Non-pigmented ciliary epithelial cell (primary cell): ENCODE measurements around the gene SPATA25.
"Not testable (repeated sequence)": the region's sequence is repeated elsewhere in the genome, so short reads cannot be mapped to it uniquely, and the experiment has no call there.

ENCODE experiments used
- DNase-seq: peaks from one replicate; pipeline ENCODE4 v3.0.0-alpha.2; 2010; ENCODE audit warnings: low read depth

The SPATA25 gene

DNA sequence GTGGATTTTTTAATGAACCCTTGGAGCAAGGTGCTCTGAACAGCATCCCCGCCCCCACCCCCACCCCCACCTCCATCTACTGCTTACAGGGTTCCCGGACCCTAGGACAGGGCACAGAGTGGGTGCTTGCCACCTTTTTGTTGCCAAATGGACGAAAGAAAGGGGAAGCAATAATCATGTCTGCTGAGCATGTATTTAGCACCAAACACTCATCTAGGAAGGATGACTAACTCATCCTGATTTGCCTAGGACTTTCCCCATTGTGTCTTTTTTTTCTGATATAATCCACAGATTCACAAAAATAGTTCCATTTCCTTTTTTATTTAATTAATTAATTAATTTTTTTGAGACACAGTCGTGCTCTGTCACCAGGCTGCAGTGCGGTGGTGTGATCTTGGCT lies 25.7 kb upstream of the SPATA25 start:
- no peak for DNase-seq

DNA sequence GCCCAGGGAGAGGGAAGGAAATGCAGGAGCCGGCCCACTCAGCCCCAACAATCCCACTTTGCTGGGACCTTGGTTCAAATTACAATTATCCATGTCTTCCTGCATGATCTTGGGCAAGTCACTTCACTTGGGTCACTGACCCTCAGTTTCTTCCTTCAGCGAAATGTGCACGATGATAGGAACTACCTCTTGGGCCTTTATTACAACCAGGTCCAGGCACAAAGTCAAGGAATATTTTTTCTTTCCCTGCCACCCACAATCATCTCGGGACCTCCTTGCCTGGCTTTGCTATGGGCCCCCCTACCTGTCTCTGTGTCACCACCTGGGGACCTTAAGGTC lies 24.9 kb upstream of the SPATA25 start:
- no peak for DNase-seq

DNA sequence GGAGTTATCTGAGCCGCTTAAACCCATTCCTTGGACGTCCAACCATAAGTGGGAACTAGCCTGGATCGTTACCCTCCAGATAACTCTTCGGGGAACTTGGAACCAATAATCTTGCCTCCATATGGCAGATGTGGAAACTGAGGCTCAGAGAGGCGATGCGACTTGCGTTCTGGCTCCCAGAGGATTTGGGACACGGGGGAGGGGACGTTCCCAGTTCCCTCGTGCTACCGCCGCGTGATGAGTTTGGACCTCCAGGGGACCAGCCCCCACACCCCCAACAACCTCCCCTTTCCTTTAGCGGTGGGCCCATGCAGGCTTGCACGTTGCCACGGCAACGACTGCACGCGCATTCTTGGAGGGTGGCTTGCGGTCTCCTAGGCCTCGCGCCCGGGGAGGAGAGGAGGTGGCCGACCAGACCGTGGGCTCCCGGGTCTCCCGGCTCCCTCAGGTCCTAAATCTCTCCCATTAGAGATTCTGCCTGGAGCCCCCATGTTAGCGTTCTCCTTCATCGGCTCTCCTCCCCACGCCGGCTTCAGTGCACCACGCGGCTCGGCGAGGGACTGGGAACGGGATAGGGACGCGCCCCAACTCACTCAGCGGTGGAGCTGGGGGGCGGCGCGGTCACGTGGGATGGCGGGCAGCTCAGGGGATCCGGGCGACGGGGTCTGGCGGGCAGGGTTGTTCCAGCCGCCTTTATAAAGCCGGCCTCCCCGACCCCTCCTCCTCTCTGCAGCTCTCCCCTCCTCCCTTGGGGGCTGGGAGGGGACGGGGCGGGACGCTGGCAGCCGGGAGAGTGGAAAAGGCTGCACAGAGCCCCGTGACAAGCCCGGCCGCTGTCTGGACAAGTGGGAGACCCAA lies 24.3 kb upstream of the SPATA25 start, which contains the start of gene PLTP:
Gene PLTP (minus strand): TSS at position 670 of the 858 bp plus-strand sequence. CDS start 703 bp downstream, outside the sequence.
- no peak for DNase-seq

DNA sequence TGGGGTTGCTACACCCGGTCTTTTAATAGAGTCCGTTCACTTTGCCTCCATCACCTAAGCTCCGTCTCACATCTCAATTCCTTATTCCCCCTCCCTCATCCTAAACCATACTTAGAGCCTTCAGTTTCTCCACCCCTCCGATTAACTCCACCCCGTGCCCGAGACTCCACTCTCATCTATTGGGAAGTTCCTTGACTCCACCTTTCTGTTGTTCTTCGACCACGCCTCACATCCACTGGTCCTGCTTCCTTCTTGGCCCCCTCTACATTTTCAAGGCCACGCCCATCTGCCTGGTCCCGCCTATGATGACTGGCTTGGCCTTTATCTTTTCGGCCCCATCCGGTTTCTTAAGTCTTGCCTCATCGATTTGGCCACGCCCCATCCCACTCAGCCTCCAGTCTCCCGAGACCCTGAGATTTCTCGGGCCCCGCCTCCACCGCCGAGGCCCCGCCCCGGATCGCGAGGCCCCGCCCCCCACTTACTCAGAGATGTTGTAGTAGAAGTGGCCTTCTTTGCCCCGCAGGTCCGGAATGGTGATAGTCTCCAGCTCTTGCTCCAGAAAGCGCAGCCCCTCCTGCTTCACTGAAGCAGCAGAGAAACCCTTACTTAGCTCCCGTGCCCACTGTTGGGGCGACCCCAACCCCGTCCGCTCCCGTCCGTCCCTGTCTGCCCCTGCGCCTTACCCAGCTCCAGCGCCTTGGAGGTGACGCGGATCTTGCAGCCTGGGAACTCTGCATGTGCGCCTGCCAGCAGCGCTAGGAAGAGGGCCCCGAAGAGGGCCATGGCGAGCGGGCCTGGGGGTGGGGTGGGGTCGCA lies 23.5 kb upstream of the SPATA25 start:
- peak; percentile 100 for DNase-seq

DNA sequence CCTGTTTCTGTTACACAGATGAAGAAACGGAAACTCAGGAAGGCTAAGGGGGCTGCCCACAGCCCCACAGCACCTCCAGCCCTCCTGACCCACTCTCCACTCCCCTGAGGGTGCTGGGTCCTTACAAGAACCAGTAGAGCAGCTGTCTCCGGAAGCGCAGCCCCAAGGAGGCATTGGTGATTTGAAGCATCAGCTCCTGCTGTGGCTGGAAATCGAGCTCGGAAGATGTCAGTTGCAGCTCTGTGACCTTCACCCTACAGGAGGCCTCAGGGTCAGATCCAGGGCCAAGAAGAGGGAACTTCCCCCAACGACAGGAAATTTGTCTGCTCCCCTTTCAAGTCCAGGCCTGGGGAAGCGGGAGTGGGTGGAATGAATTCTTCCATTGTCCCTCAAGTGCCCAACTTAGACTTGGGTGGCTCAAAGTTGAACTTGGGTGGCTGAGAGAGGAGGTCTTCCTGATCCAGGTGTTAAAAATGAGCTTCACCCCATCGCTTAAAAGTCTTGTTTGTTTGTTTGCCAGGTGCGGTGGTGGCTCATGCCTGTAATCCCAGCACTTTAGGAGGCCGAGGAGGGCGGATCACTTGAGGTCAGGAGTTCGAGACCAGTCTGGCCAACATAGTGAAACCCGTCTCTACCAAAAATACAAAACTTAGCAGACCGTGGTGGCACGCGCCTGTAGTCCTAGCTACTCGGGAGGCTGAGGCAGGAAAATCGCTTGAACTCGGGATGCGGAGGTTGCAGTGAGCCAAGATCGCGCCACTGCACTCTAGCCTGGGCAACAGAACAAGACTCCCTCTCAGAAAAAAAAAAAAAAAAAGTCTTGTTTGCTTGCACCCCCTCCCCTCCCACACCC lies 22.6 kb upstream of the SPATA25 start:
- no peak for DNase-seq

DNA sequence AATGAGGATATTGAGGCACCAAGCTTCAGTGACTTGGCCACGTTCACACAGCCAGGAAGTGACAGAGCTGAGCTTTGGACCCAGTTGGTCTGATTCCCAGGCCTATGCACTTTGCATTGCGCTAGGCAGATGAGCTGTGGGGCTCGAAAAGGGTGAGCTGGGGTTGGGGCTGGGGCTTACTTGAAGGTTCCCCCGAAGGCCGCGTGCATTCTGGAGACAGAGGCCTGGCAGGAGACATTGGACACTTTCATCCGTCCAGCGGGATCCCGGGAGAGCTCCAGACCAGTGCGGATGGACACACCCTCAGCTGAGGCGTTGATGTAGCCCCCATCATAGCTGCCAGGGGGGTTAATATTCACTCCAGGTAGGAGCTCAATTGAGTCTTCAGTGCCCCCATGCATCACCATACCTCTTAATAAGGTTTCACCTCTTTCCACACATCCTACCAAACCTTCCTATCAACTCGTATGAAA lies 21.9 kb upstream of the SPATA25 start:
- DNase-seq = no peak

DNA sequence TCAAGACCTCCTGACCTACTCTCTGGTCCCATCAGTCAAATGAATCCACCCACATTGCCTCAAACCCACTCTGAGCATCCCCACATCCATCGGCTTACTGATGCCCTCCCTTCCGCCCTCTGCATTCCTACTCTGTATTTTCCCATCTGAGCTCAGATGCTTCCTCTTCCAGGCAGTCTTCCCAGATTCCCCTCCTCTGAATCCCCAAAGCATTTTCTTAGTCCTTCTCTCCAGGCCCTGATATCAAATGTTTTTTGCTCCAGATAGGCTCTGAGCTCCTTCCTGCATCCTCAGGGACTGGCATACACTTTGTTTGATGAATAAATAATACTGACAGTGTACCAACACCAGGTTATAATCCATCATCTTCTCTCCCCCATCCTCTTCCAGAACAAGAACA lies 20.7 kb upstream of the SPATA25 start:
- DNase-seq = no peak

DNA sequence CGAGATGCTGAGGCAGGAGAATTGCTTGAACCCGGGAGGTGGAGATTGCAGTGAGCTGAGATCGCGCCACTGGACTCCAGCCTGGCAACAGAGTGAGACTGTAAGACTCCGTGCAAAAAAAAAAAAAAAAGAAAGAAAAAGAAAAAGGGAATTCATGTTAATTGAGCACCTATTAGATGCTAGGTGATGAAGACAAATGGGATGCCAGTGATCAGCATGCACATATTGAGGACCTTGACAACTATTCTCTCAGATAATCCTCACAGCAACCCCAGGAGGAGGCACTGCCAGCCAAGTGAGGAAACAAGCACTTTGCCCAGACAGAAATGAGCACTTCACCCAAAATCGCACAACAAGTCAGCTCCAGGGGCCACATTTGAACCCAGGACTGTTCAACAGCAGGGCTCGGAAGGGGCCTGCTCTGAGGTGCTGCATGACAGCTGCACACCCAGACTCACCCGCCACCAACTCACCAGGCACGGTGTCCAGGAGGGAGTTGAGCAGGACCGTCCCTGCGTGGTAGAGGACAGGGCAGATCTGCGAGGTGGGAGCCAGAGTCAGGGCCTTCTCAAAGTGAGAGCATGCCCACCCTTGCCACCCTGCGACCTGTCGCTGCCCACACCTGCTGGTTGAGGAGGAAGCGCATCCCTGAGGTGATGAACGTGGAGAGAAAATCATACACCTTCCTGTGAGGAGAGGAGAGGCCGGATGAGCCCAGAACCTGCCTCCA lies 20.0 kb upstream of the SPATA25 start:
- no peak for DNase-seq

DNA sequence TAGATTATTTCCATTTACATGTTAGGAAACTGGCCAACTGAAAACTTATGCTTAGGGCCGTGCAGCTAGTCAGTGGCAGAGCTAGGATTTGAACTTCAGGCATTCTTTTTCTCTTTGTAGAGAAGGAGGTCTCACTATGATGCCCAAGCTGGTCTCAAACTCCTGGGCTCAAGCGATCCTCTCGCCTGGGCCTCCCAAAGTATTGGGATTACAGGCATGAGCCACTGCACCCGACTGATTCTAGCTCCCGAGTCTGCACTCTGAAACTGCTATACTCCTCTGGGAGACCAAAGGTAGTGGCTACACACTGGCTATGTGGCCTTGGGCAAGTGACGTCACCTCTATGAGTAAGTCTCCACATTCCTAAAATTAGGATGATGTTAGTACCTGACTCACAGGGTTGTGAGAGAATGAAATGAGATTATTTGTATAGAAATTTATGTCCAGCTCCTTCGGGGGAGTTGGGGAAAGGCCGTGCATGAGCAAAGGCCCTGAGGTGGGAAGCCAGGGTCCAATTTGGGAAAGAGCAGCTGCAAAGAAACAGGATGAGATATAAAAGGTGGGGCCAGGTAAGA lies 18.2 kb upstream of the SPATA25 start:
- DNase-seq = no peak

DNA sequence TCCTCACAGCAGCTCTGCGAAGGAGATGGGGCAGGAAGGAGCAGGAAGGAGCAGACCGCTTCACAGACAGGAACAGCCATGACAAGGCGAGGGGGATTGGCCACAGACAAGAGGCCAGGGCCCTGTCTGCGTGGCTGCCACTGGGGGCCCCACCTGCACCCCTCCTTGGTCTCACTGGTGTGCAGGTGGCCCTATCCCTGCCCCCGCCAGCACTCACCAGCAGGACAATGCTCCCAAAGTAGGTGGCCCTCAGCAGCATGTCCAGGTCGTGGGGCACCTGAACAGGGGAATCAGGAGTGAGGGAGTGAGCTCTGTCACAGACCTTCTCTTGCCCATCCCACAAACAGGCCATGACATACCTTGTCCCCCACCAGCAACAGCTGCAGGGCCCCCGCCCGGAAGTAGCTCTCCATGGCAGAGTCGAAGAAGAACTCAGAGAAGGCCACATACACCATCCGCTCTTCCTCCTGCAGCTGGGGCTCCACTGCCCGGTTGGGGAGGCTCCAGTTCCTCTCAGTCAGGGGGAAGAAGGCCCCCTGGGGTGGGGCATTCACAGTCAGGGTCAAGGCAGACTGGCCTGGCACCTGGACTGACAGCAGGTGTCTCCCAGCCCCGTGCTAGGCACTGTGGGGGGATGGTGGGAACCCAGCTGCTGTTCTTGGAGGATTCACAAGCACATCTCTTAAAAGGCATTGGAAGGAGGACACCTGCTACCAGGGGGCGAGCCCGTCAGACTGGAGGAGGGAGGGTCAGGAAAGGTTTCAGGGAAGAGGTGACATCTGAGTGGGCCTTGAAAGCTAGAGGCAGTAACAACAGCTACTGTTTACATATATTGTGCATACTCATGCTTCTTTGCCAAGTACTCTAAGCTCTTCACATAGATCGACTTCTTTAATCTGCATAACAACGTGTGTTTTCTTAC lies 17.4 kb upstream of the SPATA25 start:
- no peak for DNase-seq

DNA sequence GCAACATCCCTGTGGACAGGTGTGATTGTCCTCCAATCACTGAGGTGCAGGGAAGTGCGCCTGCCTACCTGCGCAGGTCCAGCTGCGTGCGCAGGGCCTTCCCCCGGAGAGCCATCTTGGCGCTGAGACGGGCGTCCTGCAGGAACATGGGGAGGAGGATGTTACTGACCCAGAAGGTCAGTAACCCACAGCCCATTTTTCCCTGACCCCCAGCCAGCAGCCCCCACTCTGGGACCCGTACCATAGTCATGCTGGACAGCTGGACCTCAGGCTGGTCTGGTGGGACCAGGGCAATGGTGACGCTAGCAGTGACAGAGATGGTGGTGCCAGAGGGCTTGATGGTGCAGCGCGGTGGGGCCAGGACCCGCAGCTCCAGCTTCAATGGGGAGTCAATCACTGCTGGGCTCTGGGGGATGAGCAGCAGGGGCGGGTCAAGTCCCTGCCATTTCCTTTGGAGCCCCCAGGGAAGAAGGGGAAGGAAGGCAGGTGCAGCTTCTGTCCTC lies 14.8 kb upstream of the SPATA25 start:
- no peak for DNase-seq

DNA sequence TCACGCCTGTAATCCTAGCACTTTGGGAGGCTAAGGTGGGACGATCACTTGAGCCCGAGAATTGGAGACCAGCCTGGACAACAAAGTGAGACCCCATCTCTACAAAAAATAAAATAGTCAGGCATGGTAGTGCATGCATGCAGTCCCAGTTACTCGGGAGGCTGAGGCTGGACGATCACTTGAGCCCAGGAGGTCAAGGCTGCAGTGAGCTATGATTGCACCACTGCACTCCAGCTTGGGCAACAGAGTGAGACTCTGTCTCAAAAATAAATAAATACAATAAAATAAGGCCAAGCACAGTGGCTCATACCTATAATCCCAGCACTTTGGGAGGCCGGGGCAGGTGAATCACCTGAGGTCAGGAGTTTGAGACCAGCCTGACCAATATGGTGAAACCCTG lies 13.9 kb upstream of the SPATA25 start:
- not testable (repeated sequence) for DNase-seq

DNA sequence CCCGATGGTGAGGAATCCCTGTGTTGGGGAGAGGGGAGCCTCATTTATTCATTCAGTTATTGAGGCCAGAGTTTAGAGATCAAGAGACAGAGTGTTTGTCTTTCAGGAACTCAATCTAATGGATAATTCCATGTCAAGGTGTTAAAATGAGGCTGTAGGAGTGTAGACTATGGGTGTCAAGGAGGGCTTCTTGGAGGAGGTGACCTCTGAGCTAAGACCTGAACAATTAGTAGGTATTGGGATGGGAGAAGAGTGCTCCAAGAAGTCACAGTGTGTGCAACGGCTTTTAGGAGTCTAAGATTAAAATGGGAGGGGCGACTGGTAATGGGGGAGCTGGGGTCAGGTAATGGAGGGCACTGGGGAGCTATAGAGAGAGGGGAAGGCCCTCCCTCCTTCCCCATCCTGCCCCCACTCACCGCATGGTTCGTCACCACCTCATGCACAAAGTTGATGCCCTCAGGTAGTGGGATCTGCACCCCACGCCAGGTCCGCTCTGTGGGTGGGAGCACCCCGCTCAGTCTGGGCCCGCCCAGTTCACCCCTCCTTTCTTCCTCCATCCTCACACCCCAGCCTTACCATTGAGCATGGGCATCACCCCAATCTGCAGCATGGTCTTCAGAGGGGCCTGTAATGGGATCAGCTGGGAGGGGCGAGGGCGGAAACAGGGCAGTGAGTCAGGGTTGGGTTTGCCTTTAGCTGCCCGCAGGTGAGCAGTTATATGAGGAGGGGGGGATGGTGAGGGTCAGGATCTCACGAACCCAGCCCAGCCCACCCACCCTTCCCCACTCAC lies 11.8 kb upstream of the SPATA25 start:
- DNase-seq = no peak

DNA sequence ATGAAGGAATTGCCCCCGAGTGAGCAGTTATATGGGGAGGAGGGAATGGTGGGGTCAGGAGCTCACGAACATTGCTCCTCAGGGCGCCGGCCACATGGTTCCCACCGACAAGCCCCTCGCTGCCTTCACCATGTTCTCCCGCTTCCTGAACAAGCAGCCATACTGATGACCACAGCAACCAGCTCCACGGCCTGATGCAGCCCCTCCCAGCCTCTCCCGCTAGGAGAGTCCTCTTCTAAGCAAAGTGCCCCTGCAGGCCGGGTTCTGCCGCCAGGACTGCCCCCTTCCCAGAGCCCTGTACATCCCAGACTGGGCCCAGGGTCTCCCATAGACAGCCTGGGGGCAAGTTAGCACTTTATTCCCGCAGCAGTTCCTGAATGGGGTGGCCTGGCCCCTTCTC lies 10.9 kb upstream of the SPATA25 start:
- no peak for DNase-seq

DNA sequence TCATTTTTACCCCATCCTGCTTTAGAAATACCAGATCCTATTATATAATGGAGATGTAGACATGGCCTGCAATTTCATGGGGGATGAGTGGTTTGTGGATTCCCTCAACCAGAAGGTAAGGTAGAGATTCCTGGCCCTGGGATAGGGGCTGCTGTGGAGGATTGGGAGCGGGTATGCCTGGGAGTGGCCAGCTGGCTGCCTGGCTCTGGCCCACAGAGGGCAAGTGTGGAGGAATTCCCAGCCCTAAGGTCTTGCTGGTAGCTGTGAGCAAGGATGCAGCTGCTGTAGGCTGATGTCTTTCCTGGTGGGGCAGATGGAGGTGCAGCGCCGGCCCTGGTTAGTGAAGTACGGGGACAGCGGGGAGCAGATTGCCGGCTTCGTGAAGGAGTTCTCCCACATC lies 10.3 kb upstream of the SPATA25 start:
- no peak for DNase-seq

DNA sequence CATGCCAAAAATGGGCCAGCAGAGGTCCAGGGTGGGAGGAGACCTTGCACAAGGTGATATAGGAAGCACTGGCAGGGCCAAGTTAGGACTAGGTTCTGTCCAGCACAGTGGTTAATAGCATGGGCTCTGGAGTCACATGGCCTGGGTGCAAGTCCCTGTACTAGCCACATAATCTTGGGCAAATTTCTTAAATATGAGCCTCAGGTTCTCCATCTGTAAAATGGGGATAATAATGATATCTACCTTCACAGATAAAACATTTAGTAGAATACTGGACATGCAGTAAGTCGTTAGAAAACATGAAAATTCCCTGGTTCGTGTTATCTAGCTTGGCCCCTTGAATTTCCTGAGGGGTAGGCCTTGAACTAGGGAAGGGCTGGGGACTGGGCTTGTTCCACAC lies 9.9 kb upstream of the SPATA25 start:
- DNase-seq = no peak

DNA sequence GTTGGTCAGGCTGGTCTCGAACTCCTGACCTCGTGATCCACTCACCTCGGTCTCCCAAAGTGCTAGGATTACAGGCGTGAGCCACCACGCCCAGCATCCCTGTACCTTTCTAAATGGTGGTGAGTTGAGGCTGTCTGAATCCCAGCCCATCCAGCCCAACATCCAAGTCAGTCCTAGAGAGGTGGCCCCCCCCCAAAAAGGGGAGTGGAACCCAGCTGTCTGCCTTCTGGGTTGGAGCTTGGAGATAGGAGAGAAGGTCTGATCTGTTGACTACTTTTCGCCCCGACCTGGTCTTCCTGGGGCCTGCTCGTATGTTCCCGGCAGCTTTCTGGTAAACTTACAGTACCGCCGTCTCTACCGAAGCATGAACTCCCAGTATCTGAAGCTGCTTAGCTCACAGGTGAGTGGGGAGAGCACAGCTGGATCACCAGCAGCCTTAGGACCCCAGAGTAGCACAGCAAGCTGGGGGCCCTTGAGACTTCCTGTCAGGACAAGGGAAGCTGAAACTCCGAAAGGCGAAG lies 9.3 kb upstream of the SPATA25 start:
- DNase-seq = no peak

DNA sequence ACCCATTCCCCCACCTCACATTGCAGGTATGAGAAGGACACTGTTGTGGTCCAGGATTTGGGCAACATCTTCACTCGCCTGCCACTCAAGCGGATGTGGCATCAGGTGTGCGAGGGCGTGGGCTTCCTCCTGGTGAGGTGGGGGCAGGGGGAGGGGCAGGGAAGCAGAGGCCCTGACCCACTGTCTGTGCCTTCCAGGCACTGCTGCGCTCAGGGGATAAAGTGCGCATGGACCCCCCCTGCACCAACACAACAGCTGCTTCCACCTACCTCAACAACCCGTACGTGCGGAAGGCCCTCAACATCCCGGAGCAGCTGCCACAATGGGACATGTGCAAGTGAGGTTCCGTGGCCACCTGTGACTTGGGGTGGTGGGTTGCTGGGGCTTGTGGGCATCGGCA lies 7.4 kb upstream of the SPATA25 start:
- no peak for DNase-seq

DNA sequence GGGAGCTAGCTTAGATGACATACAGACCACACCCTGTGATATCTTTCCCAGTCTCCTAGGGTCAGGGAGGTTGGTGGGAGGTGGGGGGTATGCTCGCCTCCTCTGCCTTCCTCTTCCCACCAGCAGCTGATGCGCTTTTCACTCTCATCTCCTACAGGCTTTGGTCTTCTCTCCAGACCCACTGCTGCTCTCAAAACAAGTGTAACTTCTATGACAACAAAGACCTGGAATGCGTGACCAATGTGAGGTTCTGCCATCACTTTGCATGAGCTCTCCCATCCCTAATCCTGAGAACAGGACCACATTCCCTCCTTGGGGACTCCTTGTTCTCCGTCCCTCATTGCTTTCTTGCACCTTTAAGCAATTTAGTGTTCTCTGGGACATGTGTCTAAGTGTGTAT lies 6.4 kb upstream of the SPATA25 start:
- DNase-seq = no peak
